HG03060 (cell line): ENCODE measurements around the gene CYFIP2.

ENCODE experiments used
- ATAC-seq: cut with Tn5 transposase; IDR thresholded peaks from one replicate; pipeline ENCODE4 v1.9.1; 2021; ENCODE audit warnings: low read depth, moderate number of reproducible peaks; ENCODE audit not compliant: unreplicated experiment

Gene CYFIP2

GRCh38 chr5:157352756-157353340 is 86.9 kb downstream of the CYFIP2 start:
- ATAC-seq, result no peak

- ATAC-seq, result no peak
Measured at GRCh38 chr5:157354800-157355199, 88.9 kb downstream of the CYFIP2 start.

GRCh38 chr5:157356576-157356975 is 90.7 kb downstream of the CYFIP2 start:
- no peak for ATAC-seq

DNA sequence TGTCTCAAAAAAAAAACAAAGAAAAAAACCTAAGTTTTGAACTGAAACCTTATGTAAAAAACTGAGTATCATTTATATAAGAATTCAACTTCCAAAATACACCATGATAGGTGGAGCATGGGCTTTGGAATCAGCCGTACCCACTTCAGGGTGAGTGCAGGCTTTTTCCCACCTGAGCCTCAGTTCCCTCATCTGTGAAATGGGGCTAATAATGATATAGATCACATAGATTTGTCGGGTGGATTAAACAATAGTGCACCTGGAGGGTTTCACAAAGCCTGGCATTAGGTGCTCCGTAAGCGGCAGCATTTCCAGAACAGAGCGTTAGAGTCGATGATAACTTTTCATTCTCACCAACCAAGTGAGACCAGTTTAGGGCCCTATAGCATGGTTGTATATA is 91.9 kb downstream of the CYFIP2 start:
- no peak for ATAC-seq

- ATAC-seq, result no peak
Measured at GRCh38 chr5:157358871-157359270, 92.9 kb downstream of the CYFIP2 start.

GRCh38 chr5:157359356-157360055 is 93.6 kb downstream of the CYFIP2 start:
- no peak for ATAC-seq

DNA sequence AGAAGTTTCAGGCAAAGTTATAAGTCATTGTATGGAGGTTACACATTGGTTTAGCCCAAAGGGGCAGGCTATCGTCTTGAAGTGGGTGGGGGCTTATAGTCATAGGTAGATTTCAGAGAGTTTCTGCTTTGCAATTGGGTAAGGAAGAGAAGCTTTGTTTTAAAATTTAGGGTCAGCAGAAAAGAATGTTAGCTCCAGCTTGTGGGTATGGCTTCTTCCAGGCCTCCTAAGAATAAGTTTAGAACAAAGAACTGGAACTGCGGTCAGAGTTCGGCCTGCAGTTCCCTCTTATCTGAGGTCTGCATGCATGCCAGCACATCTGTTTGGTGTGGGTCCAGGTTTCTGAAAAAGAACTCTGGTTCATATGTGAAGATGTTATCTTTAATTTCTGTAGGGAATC is 96.1 kb downstream of the CYFIP2 start:
- no peak for ATAC-seq

GRCh38 chr5:157362502-157362901 is 96.6 kb downstream of the CYFIP2 start:
- ATAC-seq, result no peak

- ATAC-seq, result no peak
Measured at GRCh38 chr5:157362982-157363381, 97.1 kb downstream of the CYFIP2 start.

GRCh38 chr5:157365732-157366131 is 99.8 kb downstream of the CYFIP2 start:
- no peak for ATAC-seq

DNA sequence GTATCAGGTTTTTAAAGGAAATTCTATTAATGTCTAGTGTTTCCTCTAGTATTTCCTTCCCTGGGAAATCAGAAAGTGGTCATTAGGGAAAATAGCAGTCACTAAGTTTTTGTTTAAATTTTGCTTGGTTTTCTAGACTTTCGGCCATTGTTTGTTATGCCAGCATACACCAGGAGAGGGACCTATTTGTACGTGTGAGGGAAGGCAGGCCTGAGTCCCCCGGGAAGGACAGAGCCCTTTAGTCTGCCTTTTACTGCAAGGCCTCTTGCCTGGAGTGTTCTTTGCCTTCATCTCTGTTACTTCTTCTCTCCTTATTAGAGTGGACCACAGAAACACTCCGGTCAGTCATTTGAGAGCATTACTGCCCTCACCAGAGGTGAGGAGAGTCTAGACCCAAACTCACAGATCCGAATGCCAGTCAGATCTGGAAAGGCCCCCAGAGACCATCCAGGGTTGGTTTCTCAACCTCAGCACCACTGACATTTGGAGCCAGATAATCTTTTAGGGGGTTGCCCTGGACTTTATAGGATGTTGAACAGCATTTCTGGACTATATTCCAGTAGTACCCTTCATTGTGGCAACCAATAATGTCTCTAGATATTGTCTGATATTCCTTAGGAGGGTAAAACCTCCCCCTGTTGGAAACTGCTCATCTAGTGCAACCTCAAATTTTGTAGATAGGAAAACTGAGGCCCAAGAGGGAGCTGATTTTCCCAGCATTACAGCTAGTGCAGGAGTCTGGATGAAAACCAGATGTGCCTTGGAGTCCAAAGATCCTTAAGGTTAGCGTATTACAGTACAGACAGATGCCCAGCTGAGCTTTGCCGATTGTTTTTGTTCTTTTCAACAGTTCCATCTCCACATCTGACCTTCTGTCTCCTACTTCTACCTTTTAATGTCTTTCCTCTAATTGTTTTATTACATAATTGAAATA is 101.1 kb downstream of the CYFIP2 start:
- no peak for ATAC-seq

DNA sequence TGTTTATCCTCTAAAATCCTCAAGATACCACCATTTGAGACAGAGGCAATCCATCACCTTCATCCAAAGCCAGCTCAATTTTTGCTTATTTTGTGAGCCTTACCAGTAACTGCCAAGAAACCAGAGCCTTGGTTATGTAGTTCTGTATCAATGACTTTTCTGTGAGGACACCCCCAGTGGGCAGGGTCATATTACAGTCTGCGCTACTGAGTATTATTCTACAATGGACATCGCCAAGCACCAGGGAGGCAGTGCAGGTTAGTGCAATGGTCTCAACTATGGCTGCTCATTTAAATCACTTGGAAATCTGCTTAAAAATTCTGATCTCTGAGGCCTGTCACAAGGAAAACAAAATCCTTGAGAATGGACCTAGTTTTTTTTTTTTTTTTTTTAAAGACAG is 103.6 kb downstream of the CYFIP2 start:
- ATAC-seq, result no peak

DNA sequence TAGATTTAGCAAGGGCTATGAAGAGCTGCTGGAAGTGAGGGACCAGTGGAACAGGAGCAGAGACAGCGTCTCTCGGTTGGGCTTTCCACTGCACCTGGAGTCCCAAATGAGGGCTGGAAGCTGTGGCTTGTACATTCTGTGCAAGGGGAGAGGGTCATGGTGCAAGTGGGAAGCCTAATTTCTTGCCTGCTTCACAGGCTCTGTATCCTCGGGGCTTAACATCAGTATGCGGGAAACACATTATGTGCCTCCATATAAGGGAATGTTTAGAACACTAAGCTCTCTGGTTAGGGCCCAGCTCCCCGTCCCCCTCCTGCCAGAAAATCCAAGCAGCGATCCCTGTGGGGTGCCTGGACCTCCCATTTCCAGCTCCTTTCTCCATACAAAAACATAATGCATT is 105.0 kb downstream of the CYFIP2 start:
- ATAC-seq, result no peak

DNA sequence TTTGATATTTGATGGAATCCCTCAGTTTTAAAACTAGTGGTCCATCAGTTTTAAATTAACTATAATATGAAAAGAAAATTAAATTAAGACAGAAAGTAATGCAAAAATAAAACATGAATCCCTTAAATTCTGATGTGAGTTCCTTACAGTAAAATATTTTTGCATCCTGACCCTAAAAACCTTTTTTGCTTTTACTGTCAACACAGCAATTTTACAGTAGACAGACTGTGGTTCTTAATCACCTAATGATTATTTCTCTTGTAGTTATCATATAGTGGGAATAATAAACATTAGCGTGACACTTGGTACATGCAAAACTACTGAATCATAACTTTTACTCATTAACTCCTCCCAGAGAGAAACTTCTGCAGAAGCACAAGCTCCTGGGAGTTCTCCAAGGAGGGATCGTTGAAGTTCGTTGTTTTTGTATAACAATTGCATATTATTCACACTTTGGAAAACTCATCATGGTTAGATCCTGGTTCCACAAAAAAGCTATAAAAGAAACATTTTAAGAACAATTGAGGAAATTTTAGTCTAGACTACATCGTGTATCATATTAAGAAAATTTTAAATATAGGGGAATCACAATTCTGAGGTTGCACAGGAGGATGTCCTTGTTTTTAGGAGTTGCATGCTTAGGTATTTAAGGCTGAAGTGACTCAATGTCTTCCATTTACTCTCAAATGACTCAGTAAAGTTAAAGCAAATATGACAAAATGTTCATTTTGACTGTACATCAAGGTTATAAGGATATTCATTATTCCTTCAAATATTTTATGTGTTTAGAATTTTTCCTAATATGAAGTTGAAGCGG is 105.9 kb downstream of the CYFIP2 start:
- no peak for ATAC-seq

GRCh38 chr5:157372472-157372822 is 106.5 kb downstream of the CYFIP2 start:
- no peak for ATAC-seq

DNA sequence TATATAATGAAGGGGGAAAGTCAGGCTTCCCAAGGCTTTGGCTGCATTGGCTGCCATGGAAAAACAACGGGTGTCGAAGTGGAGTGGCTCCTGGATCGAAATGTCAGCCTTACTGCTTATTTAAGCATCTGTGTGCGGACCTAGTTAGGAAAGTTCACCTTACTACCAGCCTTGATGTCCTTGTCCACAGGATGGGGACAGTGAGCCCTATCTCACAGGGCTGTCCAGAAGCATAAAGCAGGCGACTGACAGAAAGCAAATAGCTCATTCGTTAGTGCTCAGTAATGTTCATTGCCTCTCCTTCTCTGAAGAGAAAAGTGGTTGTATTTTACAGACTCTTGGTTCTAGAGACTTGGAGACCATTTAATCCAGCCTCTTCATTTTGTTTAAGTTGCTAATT is 112.6 kb downstream of the CYFIP2 start:
- ATAC-seq, result no peak

DNA sequence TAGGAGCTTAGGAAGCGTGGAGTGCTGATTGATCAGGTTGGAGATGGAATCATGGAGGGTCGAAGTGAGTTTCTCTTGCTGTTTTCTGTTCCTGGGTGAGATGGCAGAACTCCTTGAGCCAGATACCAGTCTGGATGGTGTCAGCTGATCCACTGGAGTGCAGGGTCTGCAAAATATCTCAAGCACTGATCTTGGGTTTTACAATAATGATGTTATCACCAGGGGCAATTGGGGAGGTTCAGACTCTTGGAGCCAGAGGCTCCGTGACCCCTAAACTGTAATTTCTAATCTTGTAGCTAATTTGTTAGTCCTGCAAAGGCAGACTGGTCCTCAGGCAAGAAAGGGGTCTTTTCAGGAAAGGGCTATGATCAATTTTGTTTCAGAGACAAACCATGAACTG is 114.1 kb downstream of the CYFIP2 start:
- ATAC-seq, result no peak

GRCh38 chr5:157381746-157382145 is 115.8 kb downstream of the CYFIP2 start:
- ATAC-seq, result no peak

DNA sequence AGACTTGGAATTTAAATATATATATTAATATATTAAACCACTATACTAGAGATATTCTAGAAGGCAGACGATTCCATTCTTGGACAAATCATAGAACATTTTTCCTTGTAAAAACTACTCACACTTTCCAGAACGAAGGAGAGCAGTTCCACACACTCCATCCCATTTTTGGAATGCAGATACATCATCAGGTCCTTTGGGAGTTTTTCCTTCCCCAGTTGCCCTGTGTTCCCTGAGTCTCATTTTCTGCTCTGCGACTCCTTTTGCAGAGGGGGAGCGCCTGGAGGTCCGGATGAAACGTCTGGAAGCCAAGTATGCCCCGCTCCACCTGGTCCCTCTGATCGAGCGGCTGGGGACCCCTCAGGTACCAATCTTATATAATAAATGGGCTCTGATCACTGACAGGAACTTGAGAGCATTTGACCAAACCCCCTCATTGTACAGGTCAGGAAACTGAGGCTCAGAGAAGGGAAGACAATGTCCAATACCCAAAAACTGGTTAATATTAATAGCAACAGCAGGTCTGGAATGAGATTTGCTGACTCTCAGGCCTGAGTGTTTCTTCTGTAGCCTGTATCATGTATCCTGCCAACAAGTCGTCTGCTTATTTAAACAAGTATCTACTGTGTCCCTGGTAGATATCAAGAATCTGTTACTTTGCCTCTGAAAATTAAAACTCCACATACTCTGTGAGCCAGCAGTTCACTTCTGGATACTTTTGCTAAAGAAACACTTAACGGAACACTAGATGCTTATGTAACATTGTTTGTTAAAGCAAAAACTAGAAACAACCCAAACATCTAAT is 117.3 kb downstream of the CYFIP2 start:
- no peak for ATAC-seq
